ENCODE data around the gene ADRA2B.

DNA sequence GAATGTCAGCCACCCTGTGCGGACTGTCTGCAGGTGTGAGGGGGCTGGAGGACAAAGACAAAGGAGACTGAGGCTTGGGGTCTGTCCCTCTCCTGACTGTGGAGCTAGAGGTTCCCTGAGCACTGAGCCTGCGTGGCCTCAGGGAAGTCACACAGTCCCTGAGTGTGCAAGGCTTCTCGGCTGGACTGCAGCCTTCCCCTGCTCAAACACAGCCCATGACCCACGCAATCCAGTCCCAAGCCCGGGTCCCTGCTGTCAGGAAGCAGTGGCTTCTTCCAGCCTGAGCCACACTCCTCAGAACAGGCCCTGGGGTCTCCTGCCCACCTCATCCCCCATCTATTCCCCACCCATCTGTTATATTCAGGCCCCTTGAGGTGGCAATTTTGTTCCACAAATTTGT, 19.2 kb upstream of the ADRA2B start:
- TF ChIP-seq, protein P1, sequence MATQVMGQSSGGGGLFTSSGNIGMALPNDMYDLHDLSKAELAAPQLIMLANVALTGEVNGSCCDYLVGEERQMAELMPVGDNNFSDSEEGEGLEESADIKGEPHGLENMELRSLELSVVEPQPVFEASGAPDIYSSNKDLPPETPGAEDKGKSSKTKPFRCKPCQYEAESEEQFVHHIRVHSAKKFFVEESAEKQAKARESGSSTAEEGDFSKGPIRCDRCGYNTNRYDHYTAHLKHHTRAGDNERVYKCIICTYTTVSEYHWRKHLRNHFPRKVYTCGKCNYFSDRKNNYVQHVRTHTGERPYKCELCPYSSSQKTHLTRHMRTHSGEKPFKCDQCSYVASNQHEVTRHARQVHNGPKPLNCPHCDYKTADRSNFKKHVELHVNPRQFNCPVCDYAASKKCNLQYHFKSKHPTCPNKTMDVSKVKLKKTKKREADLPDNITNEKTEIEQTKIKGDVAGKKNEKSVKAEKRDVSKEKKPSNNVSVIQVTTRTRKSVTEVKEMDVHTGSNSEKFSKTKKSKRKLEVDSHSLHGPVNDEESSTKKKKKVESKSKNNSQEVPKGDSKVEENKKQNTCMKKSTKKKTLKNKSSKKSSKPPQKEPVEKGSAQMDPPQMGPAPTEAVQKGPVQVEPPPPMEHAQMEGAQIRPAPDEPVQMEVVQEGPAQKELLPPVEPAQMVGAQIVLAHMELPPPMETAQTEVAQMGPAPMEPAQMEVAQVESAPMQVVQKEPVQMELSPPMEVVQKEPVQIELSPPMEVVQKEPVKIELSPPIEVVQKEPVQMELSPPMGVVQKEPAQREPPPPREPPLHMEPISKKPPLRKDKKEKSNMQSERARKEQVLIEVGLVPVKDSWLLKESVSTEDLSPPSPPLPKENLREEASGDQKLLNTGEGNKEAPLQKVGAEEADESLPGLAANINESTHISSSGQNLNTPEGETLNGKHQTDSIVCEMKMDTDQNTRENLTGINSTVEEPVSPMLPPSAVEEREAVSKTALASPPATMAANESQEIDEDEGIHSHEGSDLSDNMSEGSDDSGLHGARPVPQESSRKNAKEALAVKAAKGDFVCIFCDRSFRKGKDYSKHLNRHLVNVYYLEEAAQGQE (IDR thresholded peaks at IDR 0.05; ENCODE audit: insufficient read depth in 1 of 2, low read depth in 2 of 2, low read length in 2 of 2) = no peak
- TF ChIP-seq POLR2AphosphoS5 (IDR thresholded peaks at IDR 0.05; ENCODE audit: low read depth, low read length) (no peak), TAF1 (IDR thresholded peaks at IDR 0.05; ENCODE audit: borderline replicate concordance, insufficient read depth, low read length) (no peak), FOXP2 (optimal IDR thresholded peaks at IDR 0.05; ENCODE audit: borderline replicate concordance, extremely low read depth, extremely low read length, insufficient read depth) (no peak)

Data from PFSK-1 (cell line).